PC-9 (cell line): ENCODE measurements around the gene CSNK1E.

Experiments used
- CTCF ChIP-seq: fragments of 200-600 bp; sonication (generic); conservative IDR thresholded peaks from 2 replicates; pipeline ENCODE4 v1.6.1; 2017; ENCODE audit warnings: mixed run types, antibody characterized with exemption, mild to moderate bottlenecking, moderate library complexity
- EZH2 ChIP-seq: fragments of 200-600 bp; sonication (generic); IDR thresholded peaks from 2 replicates; pipeline ENCODE4 v1.8.0; 2017; ENCODE audit warnings: antibody characterized with exemption, low read depth

DNA sequence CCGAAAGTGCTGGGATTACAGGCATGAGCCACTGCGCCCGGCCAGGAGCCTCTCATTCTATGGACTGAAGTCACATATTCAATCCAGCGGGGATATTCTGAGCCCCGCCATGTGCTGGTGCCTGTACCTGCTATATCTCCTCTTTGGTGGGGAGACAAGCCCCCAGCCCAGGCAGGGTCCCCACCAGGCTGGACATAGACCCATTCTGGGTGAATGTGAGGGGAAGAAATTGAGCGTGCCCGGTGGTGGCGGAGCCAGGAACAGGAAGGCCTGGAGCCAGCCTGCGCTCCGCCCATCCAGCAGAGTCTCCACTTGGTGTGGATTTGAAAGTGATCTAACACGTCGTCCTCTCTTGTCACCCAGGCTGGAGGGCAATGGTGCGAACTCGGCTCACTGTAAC is 38.0 kb upstream of the CSNK1E start:
- TF ChIP-seq EZH2 (no peak), CTCF (no peak)
